SJCRH30 (cell line): ENCODE data around the gene BCL11B. TPM values are rescaled to one million over a fixed set of nuclear protein-coding genes. Genes with fewer than 3 reads are reported as not detected.

Source experiments
- DNase-seq, 2 experiments: peaks; one replicate each; pipeline ENCODE4 v3.0.0-alpha.2; 2015 to 2020
- H3K27ac ChIP-seq: fragments of 250-450 bp; sonication (Bioruptor Pico); 2 replicates; pipeline ENCODE4 v1.5.1; 2020; ENCODE audit warnings: mild to moderate bottlenecking, moderate library complexity
- H3K27me3 ChIP-seq: fragments of 250-450 bp; sonication (Bioruptor Pico); 2 replicates; pipeline ENCODE4 v1.5.1; 2020; ENCODE audit warnings: mild to moderate bottlenecking, moderate library complexity
- H3K36me3 ChIP-seq: fragments of 250-450 bp; sonication (Bioruptor Pico); 2 replicates; pipeline ENCODE4 v1.5.1; 2020; ENCODE audit warnings: mild to moderate bottlenecking, moderate library complexity
- H3K4me1 ChIP-seq: fragments of 250-450 bp; sonication (Bioruptor Pico); 2 replicates; pipeline ENCODE4 v1.5.1; 2020; ENCODE audit warnings: mild to moderate bottlenecking, moderate library complexity
- H3K4me3 ChIP-seq: fragments of 250-450 bp; sonication (Bioruptor Pico); 2 replicates; pipeline ENCODE4 v1.5.1; 2020; ENCODE audit warnings: mild to moderate bottlenecking, moderate library complexity
- H3K9me3 ChIP-seq: fragments of 250-450 bp; sonication (Bioruptor Pico); replicated peaks from 2 replicates; pipeline ENCODE4 v1.5.1; 2020; ENCODE audit warnings: mild to moderate bottlenecking, moderate library complexity
- total RNA-seq: library from RNA; depleted of rRNA; stranded (reverse); fragments of >200 nt; shearing (Covaris generic); gene quantifications from 2 replicates; pipeline ENCODE4 v1.2.3, GENCODE V29; 2014

Gene BCL11B
- total RNA-seq, 1 experiment from 2014 or later, result 2.2 TPM

DNA sequence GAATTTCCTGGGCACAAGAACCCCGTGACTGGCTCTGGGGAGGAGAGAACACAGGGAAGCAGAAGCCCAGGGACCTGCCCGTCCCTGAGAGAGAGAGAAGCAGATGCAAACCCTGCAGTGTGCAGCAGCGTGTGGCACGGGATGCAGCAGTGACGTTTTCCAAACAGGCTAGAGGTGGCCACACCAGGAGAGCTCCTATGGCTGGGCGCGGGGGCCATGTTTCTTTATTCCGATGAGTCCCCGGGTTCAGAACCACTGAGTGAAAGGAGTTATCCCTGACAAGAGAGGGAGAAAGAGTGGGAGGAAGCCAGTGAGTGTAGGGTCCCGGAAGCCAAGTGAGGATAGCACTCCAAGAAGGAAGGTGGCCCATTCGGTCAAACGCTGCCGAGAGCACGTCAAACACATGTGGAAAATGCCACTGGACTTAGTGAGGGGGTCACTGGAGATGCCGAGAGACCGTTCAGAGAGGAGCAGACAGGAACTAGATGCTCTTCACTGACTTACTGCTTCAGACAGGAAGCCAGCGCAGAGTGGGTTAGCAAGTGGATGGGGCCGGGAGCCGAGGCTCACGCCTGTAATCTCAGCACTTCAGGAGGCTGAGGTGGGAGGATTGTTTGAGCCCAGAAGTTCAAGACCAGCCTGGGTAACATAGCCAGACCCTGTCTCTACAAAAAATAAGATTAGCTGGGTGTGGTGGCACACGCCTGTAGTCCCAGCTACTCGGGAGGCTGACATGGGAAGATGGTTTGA lies 123.0 kb downstream of the BCL11B start:
- H3K27me3 ChIP-seq, result no peaks in the 10 kb centered on the region
- no peaks in the 10 kb centered on the region for H3K4me1 ChIP-seq
- no peaks in the 10 kb centered on the region for H3K9me3 ChIP-seq
- no peak overlapping the region for H3K4me3 ChIP-seq
- H3K36me3 ChIP-seq, result no peaks in the 10 kb centered on the region
- DNase-seq, result no peak
- no peak overlapping the region for H3K27ac ChIP-seq

DNA sequence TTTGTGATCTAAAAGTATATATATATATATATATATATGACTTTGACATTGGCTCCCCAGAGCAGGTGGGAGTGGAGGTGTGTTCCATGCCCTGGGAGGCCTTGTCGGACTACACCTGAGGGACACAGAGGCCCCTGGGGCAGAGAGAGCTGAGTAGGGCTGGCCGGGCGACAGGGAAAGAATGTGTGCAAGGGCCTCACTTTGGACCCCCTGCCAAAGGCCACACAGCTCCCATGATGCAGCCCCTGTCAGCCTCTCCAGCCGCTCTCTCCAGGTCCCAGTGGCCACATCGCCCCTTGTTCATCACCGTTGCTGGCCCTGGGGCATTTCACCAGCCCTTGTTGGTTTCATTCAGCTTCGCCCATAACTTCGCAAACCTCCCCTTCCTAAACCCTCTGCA lies 123.9 kb downstream of the BCL11B start:
- no peak overlapping the region for H3K27ac ChIP-seq
- no peak for DNase-seq

DNA sequence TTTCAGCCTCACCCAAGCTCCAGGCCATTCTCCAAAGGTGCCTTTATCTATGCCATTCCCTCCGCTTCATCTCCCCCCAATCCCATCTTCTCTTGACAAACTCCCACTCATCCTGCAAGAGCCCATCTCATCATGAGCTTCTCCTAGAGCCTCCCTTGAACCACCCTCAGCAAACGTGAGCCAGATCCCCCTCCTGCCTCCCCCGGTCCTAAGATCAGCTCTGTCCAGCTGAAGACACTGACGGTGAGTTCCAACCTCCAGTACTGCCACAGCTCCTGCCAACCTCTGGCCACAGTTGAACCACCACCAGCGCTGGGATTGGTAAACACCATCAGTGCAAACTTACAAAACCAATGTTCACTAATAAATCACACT lies 124.6 kb downstream of the BCL11B start:
- Histone ChIP-seq H3K27me3 (no peaks in the 10 kb centered on the region), H3K4me3 (no peak overlapping the region), H3K27ac (no peak overlapping the region), H3K4me1 (no peaks in the 10 kb centered on the region), H3K9me3 (no peaks in the 10 kb centered on the region), H3K36me3 (no peaks in the 10 kb centered on the region)
- DNase-seq, result no peak

More for the DNA sequence above, 123.9 kb downstream of the BCL11B start:
- H3K4me3 ChIP-seq, result no peak overlapping the region
- no peaks in the 10 kb centered on the region for H3K27me3 ChIP-seq
- H3K4me1 ChIP-seq, result no peaks in the 10 kb centered on the region
- H3K9me3 ChIP-seq, result no peaks in the 10 kb centered on the region
- H3K36me3 ChIP-seq, result no peaks in the 10 kb centered on the region

DNA sequence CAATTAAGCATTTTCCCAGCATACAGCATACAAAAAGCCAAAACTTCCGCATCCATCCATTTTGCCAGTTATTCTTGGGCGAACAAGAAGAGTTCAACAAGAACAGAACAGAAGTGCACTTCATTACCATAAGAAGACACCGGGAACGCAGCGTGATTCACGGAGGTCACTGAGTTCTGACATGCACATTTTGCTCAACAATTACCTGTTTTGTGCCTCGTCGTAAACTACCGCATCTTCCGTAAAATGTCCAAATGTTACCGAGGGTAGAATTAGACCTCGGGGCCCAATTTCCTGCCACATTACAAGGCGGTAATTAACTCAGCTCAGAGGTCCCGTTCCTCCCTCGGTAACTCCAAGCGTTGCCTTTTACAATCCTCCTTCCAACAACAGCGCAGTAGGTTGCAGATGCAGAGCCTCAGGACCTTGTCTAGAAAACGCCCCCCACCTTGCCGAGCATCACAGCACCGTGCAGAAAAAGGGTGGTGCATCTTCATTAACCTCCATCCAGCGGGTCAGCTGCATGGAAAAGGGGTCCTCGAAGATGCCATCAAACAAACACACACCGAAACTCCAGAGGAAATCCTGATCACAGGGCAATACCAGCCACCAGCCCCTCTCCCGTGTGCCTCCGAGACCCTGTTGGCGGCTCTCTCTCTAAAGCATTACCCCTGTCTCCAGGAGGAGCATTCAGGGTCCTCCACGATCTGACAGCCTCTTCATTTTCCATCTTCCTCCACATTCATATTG lies 125.2 kb downstream of the BCL11B start:
- Histone ChIP-seq H3K27ac (no peak overlapping the region), H3K9me3 (no peaks in the 10 kb centered on the region), H3K4me1 (no peaks in the 10 kb centered on the region), H3K4me3 (no peak overlapping the region), H3K36me3 (no peaks in the 10 kb centered on the region), H3K27me3 (no peaks in the 10 kb centered on the region)
- no peak for DNase-seq

DNA sequence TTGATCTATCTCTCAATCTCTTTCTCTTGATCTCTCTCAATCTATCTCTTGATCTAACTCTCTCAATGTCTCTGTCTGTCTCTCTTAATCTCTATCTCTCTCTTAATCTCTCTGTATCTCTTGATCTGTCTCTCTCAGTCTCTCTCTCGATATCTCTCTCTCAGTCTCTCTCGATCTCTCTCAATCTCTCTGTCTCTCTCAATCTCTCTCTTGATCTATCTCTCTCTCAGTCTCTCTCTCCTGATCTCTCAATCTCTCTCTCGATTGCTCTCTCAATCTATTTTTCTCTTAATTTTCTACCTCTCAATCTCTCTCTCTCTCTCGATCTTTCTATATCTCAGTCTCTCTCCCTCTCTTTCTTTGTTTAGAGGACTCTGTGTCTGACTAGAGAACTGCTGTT lies 126.7 kb downstream of the BCL11B start:
- H3K4me1 ChIP-seq, result no peaks in the 10 kb centered on the region

DNA sequence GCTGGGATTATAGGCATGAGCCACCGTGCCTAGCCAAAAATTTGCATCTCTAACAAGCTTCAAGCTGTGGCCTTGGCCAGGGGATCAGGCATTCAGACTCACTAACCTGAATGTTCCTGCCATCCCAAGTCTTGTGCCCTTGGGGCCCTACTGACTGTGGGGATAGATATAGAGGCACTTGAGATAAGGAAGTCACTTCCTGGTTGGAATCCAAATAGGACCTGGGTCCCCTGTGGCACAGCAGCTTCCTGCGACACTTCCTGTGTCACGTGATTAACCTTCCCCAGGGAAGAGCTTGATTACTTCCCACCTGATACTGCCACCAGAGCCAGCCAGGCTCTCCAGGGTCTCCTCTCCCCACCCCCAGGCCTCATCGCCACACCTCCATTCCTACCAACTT lies 128.2 kb downstream of the BCL11B start:
- no peak overlapping the region for H3K4me3 ChIP-seq
- H3K4me1 ChIP-seq, result no peaks in the 10 kb centered on the region
- no peak overlapping the region for H3K27ac ChIP-seq
- H3K9me3 ChIP-seq, result no peaks in the 10 kb centered on the region
- H3K36me3 ChIP-seq, result no peaks in the 10 kb centered on the region
- H3K27me3 ChIP-seq, result no peaks in the 10 kb centered on the region
- DNase-seq, result no peak

More for the DNA sequence above, 126.7 kb downstream of the BCL11B start:
- Histone ChIP-seq H3K9me3 (no peaks in the 10 kb centered on the region), H3K36me3 (no peaks in the 10 kb centered on the region), H3K27me3 (no peaks in the 10 kb centered on the region), H3K4me3 (no peak overlapping the region), H3K27ac (no peak overlapping the region)
- no peak for DNase-seq

DNA sequence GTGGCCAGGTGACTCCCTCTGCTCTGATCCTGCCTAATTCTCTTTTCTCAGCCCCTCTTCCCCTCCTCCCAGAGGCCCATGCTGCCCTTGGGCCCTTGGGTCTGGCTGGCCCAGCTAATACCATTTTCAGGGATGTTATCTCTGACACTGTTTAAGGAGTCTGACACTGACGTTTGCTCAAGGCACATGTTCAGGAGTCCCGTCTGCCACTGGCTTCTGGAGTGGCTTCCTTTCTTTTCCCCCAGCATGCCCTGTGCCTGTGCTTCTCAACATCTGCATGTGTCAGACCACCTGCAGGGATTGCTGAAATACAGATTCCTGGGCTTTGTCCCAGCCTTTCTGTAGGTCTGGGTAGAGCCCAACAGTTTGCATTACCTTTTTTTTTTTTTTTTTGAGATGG lies 128.9 kb downstream of the BCL11B start:
- no peak overlapping the region for H3K4me3 ChIP-seq
- no peaks in the 10 kb centered on the region for H3K27me3 ChIP-seq
- H3K27ac ChIP-seq, result no peak overlapping the region
- H3K4me1 ChIP-seq, result no peaks in the 10 kb centered on the region
- H3K36me3 ChIP-seq, result no peaks in the 10 kb centered on the region
- H3K9me3 ChIP-seq, result no peaks in the 10 kb centered on the region
- DNase-seq, result no peak

DNA sequence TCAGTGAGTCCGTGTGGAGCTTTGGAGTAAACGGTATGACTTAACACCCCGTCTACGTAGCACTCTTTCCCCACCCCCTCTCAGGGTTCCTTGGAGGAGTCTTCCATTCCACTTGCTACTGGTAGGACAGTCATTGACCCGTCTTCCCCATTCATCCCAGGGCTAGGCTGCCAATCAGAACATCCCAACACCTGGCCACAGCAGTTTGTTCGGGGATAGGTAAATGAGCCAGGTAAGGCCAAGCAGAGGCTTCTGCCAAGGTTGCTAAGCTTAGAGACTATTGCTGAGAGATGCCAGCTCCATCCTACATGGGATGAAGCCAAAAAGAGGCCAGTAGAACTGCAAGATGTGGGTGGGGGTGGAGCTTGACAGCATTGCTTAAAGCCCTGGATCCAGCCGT lies 130.8 kb downstream of the BCL11B start:
- no peaks in the 10 kb centered on the region for H3K9me3 ChIP-seq
- no peaks in the 10 kb centered on the region for H3K36me3 ChIP-seq
- DNase-seq, result no peak
- no peak overlapping the region for H3K4me3 ChIP-seq
- peaks cover 7% of the 10 kb centered on the region; the same call in 1 of the 2 replicates for H3K4me1 ChIP-seq
- H3K27ac ChIP-seq, result no peak overlapping the region
- H3K27me3 ChIP-seq, result no peaks in the 10 kb centered on the region

DNA sequence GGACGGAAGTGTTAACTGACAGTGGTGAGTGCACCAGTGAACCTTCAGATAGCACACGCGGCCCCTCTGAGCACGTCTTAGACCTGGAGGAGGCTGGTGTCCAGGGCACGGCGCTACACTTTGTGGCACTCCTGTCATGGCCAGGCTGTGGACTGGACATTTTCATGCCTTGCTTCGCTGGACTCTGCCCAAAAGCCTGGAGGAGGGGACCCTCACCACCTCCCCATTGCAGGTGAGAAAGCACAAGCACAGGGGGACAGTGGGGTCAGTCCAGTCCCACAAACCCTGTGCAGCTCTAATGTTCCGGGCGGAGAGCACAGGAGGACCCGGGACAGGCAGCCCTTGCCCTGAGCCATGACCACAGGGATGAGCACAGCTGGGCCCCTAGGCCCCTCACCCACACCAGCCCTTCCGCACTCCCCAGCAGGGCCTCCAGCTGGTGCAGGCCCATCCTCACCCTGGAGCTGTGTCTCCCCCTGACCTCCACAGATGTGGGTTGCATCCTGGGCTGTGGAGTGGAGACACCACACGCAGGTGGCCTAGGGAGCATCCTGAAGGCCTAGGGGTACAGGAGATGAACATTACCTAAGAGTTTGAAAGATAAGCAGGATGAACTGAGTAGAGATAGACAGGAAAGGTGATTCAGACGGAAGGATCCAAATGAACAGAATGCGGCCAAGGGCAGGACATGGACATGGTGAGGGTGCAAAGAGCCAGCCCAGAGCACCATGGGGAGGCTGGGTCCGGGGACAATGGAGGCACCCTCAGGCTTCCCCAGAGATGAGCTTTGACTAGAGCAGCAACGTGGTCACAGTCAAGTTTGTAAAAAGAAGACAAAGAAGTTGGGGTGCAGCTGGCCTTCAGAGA lies 132.8 kb downstream of the BCL11B start:
- Histone ChIP-seq H3K27me3 (no peaks in the 10 kb centered on the region), H3K27ac (no peak overlapping the region), H3K4me1 (peaks cover 7% of the 10 kb centered on the region; the same call in 1 of the 2 replicates), H3K36me3 (no peaks in the 10 kb centered on the region), H3K9me3 (no peaks in the 10 kb centered on the region), H3K4me3 (no peak overlapping the region)
- no peak for DNase-seq

DNA sequence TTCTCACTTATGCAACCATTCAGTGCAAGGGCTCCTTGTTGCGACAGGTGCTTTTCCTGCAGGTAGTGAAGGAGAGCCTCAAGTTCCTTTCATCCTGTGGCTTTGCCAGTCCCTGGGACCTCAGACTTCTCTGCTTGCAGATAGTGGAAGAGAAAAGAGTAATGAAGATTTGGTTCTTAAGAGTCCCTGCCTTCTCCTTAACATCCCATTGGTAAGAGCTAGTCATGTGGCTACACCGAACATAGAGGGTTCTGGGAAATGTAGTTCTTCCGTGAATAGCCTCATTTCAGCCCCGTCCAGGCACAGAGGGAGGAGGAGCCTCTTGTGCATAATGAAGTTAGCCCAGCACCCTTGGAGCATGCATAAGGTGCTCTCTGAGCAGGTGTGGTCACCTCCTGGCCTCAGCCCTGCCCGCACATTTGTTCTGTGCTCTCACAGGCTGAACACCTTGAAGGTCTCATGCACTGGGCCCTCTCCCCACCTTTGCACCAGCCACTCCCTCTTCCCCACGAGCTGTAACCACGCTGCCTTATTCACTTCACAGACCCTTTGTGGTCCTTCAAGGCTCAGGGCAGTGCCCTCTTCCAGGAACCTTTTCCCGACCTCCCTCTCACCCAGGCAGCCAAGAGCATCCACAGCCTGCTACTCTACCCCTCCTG lies 134.0 kb downstream of the BCL11B start:
- Histone ChIP-seq H3K27me3 (no peaks in the 10 kb centered on the region), H3K4me3 (peak overlapping the region; percentile 46), H3K27ac (peak overlapping the region; percentile 92)

DNA sequence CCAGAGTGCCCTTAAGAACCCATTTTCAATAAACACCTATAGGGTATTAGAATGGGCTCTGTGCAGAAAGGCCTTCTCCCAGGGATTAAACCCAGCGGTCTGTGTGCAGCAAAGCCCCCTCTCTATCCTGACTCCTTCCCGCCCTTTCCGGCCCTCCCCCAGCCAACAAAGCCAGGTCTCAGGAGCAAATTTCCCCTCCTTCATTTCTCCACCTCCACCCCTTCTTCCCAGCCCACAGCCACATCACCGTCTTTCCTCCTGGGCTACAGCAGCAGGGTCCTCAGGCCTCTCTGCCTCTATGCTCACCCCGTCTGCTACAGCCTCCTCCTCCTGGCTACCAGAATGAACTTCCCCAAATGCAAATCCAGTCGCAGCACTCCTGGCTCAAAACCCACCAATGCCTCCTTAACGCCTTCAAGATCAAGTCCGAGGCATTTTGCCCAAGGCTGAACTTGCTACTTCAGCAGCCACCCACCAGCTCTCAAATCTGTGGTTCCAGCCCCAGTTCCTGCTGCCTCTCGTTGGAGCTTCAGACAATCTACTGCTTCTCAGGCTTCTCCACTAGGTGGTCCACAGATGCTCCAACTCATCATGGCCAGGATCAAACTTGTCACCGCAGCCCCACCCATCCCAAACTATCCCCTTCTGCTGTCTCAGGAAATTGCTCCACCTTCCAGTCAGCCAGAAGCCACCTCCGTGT lies 134.8 kb downstream of the BCL11B start:
- peak overlapping the region; percentile 46 for H3K4me3 ChIP-seq
- peak overlapping the region; percentile 92 for H3K27ac ChIP-seq
- no peaks in the 10 kb centered on the region for H3K36me3 ChIP-seq
- peak; percentile 89 to 94 for DNase-seq
- H3K27me3 ChIP-seq, result no peaks in the 10 kb centered on the region
- peaks cover 7% of the 10 kb centered on the region; the same call in 1 of the 2 replicates for H3K4me1 ChIP-seq
- no peaks in the 10 kb centered on the region for H3K9me3 ChIP-seq

More for the DNA sequence above, 134.0 kb downstream of the BCL11B start:
- Histone ChIP-seq H3K36me3 (no peaks in the 10 kb centered on the region), H3K4me1 (peaks cover 7% of the 10 kb centered on the region; the same call in 1 of the 2 replicates), H3K9me3 (no peaks in the 10 kb centered on the region)
- peak; percentile 20 to 75 for DNase-seq

DNA sequence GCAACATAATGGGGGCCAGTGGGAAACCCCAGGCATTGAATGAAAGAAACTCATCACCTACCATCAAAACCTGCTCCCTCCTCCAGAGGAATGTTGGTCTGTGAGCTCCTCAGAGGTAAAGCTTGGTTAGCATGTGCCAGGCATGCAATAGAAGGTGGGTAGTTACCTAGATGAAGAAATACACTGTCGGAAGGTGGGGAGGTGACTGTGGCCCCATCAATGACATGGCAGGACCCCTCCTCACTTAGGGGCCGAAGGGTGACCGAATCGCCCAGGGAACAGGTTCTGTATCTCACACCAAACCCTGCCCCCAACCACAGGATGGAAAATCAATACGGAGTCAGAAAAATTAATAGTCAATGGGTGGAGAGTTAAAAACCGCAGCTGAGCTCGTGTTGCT lies 135.6 kb downstream of the BCL11B start:
- no peak for DNase-seq
- H3K4me3 ChIP-seq, result peak overlapping the region; percentile 46
- H3K27me3 ChIP-seq, result no peaks in the 10 kb centered on the region
- H3K9me3 ChIP-seq, result no peaks in the 10 kb centered on the region
- no peaks in the 10 kb centered on the region for H3K36me3 ChIP-seq
- H3K27ac ChIP-seq, result peak overlapping the region; percentile 92
- H3K4me1 ChIP-seq, result peaks cover 7% of the 10 kb centered on the region; the same call in 1 of the 2 replicates

DNA sequence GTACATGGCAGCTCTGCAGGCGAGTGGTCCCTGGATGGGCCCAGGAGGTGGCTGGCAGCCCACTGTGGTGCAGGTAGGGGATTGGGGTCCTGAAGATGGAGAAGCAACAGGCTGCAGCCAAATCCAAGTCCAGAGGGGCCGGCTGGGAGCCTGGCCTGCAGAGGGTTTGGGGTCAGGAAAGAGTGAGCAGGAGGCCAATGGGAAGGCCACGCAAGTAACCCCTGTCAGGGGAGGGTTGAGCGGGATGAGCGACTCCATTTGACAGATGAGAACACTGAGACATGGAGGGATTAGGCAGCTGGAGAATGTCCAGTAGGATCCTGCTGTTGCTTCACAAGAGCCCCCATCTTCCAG lies 136.0 kb downstream of the BCL11B start:
- peaks cover 7% of the 10 kb centered on the region; the same call in 1 of the 2 replicates for H3K4me1 ChIP-seq
- H3K36me3 ChIP-seq, result no peaks in the 10 kb centered on the region
- peak overlapping the region; percentile 92 for H3K27ac ChIP-seq
- no peaks in the 10 kb centered on the region for H3K27me3 ChIP-seq
- no peak for DNase-seq
- H3K9me3 ChIP-seq, result no peaks in the 10 kb centered on the region
- H3K4me3 ChIP-seq, result no peak overlapping the region

DNA sequence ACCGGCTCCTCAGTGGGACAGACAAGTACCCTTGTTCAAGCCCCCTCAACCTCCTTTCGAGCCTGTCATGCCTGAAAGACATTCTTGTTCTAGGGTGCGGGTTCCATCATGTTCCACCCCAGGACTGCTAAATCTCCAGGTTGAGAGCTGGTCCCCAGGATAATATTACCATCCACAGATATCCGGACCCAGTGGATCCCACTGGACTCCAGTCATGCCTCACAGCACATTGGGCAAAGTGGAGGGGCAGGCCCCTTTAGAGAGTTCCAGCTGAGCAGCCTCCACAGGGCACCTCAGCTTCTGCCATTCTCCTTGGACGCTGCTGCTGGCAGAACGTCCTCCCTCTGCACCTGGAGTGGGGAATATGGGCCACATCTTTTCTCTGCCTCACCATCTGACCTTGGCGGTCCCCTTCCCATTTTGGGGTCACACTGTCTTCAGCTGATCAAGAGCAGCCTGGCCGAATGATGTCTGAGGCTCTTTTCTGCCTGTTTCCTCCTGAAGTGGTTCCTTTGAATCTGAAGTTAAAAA lies 137.4 kb downstream of the BCL11B start:
- DNase-seq, result no peak
- H3K4me1 ChIP-seq, result peaks cover 7% of the 10 kb centered on the region; the same call in 1 of the 2 replicates
- no peak overlapping the region for H3K27ac ChIP-seq

More for the DNA sequence above, 137.4 kb downstream of the BCL11B start:
- no peaks in the 10 kb centered on the region for H3K9me3 ChIP-seq
- no peak overlapping the region for H3K4me3 ChIP-seq
- H3K36me3 ChIP-seq, result no peaks in the 10 kb centered on the region
- H3K27me3 ChIP-seq, result no peaks in the 10 kb centered on the region
